ENCODE results near the gene BRD3. TPM values are rescaled to one million over a fixed set of nuclear protein-coding genes. Genes with fewer than 3 reads are reported as not detected.

Gene BRD3
- total RNA-seq, 1 experiment from 2014 or later: 57.5 TPM

DNA sequence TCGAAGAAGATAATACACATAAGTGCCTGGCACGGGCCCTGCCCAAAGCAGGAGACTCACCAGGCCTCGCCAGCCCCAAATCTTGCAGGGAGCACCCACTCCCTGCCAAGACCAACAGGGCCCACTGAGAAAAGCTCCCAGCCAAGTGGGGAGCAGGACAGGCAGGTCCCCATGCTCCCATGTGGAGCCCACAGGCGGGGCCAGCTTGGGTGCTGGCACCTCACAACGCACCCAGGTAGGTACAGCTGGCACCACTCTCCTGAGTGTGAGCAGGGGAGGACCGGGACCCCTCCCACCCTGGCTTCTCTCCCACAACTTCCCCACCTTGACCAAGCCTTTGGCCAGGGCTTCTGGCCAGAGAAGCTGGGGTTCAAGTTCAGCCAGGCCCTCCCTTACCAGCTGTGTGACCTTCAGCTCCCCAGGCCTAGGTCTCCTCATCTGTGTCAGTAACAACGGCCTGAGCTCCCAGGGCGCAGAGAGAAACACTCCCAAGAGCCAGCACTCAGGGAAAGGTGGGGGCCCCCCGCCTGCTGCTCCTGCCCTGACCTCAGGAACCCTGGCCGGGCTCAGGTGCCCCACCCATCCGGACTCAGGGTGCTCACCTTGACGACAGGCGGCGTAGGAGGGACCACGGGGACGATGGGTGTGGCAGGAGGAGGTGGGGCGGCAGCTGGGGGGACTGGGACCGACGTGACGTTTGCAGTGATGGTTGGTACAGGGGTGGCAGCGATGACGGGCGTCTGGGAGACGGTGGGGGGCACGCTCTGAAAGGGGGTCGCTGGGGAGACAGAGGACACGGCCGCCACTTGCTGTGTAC, 17.8 kb downstream of the BRD3 start:
- CTCF ChIA-PET: no interaction called here

GRCh38 chr9:134049236-134049635, 18.6 kb downstream of the BRD3 start:
- H3K4me3 Mint-ChIP-seq (ENCODE audit: unreplicated experiment): no peak overlapping the region
- H3K4me1 ChIP-seq: no peaks in the 10 kb centered on the region
- H3K36me3 ChIP-seq (ENCODE audit: control insufficient read depth, insufficient read depth, low read length): peaks cover 3% of the 10 kb centered on the region
- no peak overlapping the region for H3K4me3 ChIP-seq (ENCODE audit: low read depth, low read length)
- BruUV-seq (replicated peaks): no TSS peak
- no peaks in the 10 kb centered on the region for H3K27me3 ChIP-seq (replicated peaks; ENCODE audit: control insufficient read depth, insufficient read depth, low read length)
- peaks cover 51% of the 10 kb centered on the region for H3K36me3 Mint-ChIP-seq (ENCODE audit: insufficient read depth, unreplicated experiment)
- TF ChIP-seq, protein P1, sequence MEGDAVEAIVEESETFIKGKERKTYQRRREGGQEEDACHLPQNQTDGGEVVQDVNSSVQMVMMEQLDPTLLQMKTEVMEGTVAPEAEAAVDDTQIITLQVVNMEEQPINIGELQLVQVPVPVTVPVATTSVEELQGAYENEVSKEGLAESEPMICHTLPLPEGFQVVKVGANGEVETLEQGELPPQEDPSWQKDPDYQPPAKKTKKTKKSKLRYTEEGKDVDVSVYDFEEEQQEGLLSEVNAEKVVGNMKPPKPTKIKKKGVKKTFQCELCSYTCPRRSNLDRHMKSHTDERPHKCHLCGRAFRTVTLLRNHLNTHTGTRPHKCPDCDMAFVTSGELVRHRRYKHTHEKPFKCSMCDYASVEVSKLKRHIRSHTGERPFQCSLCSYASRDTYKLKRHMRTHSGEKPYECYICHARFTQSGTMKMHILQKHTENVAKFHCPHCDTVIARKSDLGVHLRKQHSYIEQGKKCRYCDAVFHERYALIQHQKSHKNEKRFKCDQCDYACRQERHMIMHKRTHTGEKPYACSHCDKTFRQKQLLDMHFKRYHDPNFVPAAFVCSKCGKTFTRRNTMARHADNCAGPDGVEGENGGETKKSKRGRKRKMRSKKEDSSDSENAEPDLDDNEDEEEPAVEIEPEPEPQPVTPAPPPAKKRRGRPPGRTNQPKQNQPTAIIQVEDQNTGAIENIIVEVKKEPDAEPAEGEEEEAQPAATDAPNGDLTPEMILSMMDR (IDR thresholded peaks at IDR 0.05; ENCODE audit: insufficient read depth in 1 of 2, low read depth in 1 of 2, low read length in 1 of 2, severe bottlenecking in 1 of 2, unreplicated experiment in 1 of 2): no peak
- DNase-seq: no peak
- ChIA-PET POLR2A (no interaction called here), CTCF (no interaction called here)
- H3K9me3 Mint-ChIP-seq (ENCODE audit: unreplicated experiment): no peaks in the 10 kb centered on the region
- no peak overlapping the region for H3K27ac Mint-ChIP-seq (ENCODE audit: unreplicated experiment)
- intact Hi-C loops (cut with micrococcal nuclease; ENCODE audit: unreplicated experiment): no loop called here
- no peaks in the 10 kb centered on the region for H3K4me1 Mint-ChIP-seq (ENCODE audit: low read depth, unreplicated experiment)
- no peaks in the 10 kb centered on the region for H3K27me3 Mint-ChIP-seq (ENCODE audit: insufficient read depth, unreplicated experiment)
- no peaks in the 10 kb centered on the region for H3K9me3 ChIP-seq

More for the DNA sequence above, 17.8 kb downstream of the BRD3 start:
- Mint-ChIP-seq H3K27me3 (ENCODE audit: insufficient read depth, unreplicated experiment) (no peaks in the 10 kb centered on the region), H3K27ac (ENCODE audit: unreplicated experiment) (no peak overlapping the region), H3K4me1 (ENCODE audit: low read depth, unreplicated experiment) (no peaks in the 10 kb centered on the region), H3K9me3 (ENCODE audit: unreplicated experiment) (no peaks in the 10 kb centered on the region), H3K4me3 (ENCODE audit: unreplicated experiment) (no peak overlapping the region), H3K36me3 (ENCODE audit: insufficient read depth, unreplicated experiment) (peaks cover 51% of the 10 kb centered on the region)
- H3K4me1 ChIP-seq: no peaks in the 10 kb centered on the region
- DNase-seq: no peak
- no peaks in the 10 kb centered on the region for H3K9me3 ChIP-seq
- peaks cover 3% of the 10 kb centered on the region for H3K36me3 ChIP-seq (ENCODE audit: control insufficient read depth, insufficient read depth, low read length)
- no peak overlapping the region for H3K4me3 ChIP-seq (ENCODE audit: low read depth, low read length)
- BruUV-seq (replicated peaks): no TSS peak
- POLR2A ChIA-PET: no interaction called here
- H3K27me3 ChIP-seq (replicated peaks; ENCODE audit: control insufficient read depth, insufficient read depth, low read length): no peaks in the 10 kb centered on the region
- TF ChIP-seq, protein P1 (IDR thresholded peaks at IDR 0.05; ENCODE audit: insufficient read depth in 1 of 2, low read depth in 1 of 2, low read length in 1 of 2, severe bottlenecking in 1 of 2, unreplicated experiment in 1 of 2): no peak
- intact Hi-C loops (cut with micrococcal nuclease; ENCODE audit: unreplicated experiment): no loop called here

- BruUV-seq (replicated peaks): no TSS peak
- Histone ChIP-seq H3K4me1 (no peaks in the 10 kb centered on the region), H3K36me3 (ENCODE audit: control insufficient read depth, insufficient read depth, low read length) (peaks cover 3% of the 10 kb centered on the region), H3K27me3 (replicated peaks; ENCODE audit: control insufficient read depth, insufficient read depth, low read length) (no peaks in the 10 kb centered on the region), H3K9me3 (no peaks in the 10 kb centered on the region), H3K4me3 (ENCODE audit: low read depth, low read length) (no peak overlapping the region)
- no peaks in the 10 kb centered on the region for H3K27me3 Mint-ChIP-seq (ENCODE audit: insufficient read depth, unreplicated experiment)
- no peaks in the 10 kb centered on the region for H3K9me3 Mint-ChIP-seq (ENCODE audit: unreplicated experiment)
- no peak overlapping the region for H3K4me3 Mint-ChIP-seq (ENCODE audit: unreplicated experiment)
- DNase-seq: no peak
- H3K36me3 Mint-ChIP-seq (ENCODE audit: insufficient read depth, unreplicated experiment): peaks cover 51% of the 10 kb centered on the region
- TF ChIP-seq, protein P1 (IDR thresholded peaks at IDR 0.05; ENCODE audit: insufficient read depth in 1 of 2, low read depth in 1 of 2, low read length in 1 of 2, severe bottlenecking in 1 of 2, unreplicated experiment in 1 of 2): no peak
- POLR2A ChIA-PET: no interaction called here
- H3K27ac Mint-ChIP-seq (ENCODE audit: unreplicated experiment): no peak overlapping the region
- intact Hi-C loops (cut with micrococcal nuclease; ENCODE audit: unreplicated experiment): no loop called here
- CTCF ChIA-PET: no interaction called here
- no peaks in the 10 kb centered on the region for H3K4me1 Mint-ChIP-seq (ENCODE audit: low read depth, unreplicated experiment)
Measured at GRCh38 chr9:134048582-134048968, 19.3 kb downstream of the BRD3 start.
